Activated CD4-positive, alpha-beta T cell treated with anti-CD3 and anti-CD28 coated beads, Interleukin-2, amount 50 U/mL, for 16 hours (primary cell): Measurements from ENCODE around the gene CILP.

Experiments
- DNase-seq: peaks from one replicate; pipeline ENCODE4 v3.0.0-alpha.2; 2020

CILP gene

GRCh38 chr15:65219137-65219536, 7.9 kb upstream of the CILP start:
- DNase-seq, result peak; percentile 35

GRCh38 chr15:65217526-65218482, 6.5 kb upstream of the CILP start:
- DNase-seq, result peak; percentile 18

GRCh38 chr15:65215496-65215895, 4.2 kb upstream of the CILP start:
- no peak for DNase-seq

- DNase-seq, result no peak
Observed at GRCh38 chr15:65214010-65214409, 2.7 kb upstream of the CILP start.

- DNase-seq, result no peak
Observed at GRCh38 chr15:65213241-65213640, 2.0 kb upstream of the CILP start.

- peak; percentile 46 for DNase-seq
Observed at GRCh38 chr15:65212097-65212496, 824 bp upstream of the CILP start.

GRCh38 chr15:65211482-65211982, 259 bp upstream of the CILP start:
- DNase-seq, result no peak

GRCh38 chr15:65209701-65210643, 1.3 kb downstream of the CILP start:
- no peak for DNase-seq

GRCh38 chr15:65208647-65209046, 2.6 kb downstream of the CILP start:
- no peak for DNase-seq

- DNase-seq, result no peak
Observed at GRCh38 chr15:65207280-65207840, 3.9 kb downstream of the CILP start.

- no peak for DNase-seq
Observed at GRCh38 chr15:65206750-65207149, 4.5 kb downstream of the CILP start.

- no peak for DNase-seq
Observed at GRCh38 chr15:65204931-65205660, 6.2 kb downstream of the CILP start.

GRCh38 chr15:65204236-65204930, 6.9 kb downstream of the CILP start:
- DNase-seq, result no peak

GRCh38 chr15:65201918-65202317, 9.4 kb downstream of the CILP start:
- DNase-seq, result no peak

GRCh38 chr15:65198571-65198970, 12.7 kb downstream of the CILP start:
- no peak for DNase-seq

- DNase-seq, result no peak
Observed at GRCh38 chr15:65197337-65197645, 14.0 kb downstream of the CILP start.

- DNase-seq, result no peak
Observed at GRCh38 chr15:65196637-65197336, 14.5 kb downstream of the CILP start.

- no peak for DNase-seq
Observed at GRCh38 chr15:65195548-65195923, 15.7 kb downstream of the CILP start.

- DNase-seq, result no peak
Observed at GRCh38 chr15:65194826-65195547, 16.3 kb downstream of the CILP start.

GRCh38 chr15:65192016-65192415, 19.3 kb downstream of the CILP start:
- no peak for DNase-seq
